ENCODE results near the gene CTSW.
A peak's percentile ranks its signal among the peaks of the same experiment; 100 is the strongest.

Gene CTSW

DNA sequence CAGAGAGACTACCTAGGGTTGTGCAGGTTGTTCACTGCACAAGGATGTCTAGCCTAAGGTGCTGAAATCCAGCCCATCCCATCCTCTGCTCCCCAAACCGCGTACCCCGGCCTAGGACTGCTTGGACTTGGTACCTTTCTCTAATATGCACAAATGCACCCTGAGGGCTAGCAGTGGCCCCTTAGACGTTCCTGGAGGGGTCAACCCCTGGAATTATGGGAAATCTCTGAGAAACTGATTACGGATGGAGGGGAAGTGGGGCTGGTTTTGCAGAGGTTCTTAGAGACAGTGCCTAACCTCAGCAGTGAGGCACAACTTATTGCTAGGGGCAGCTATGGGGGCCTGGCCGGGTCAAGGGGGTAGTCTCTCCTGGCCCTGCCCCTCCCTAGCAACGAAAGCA is 36.8 kb downstream of the CTSW start:
- DNase-seq (ENCODE audit: low spot score) (no peak), ATAC-seq (ENCODE audit: low read depth) (no peak)
- H3K27me3 ChIP-seq (ENCODE audit: insufficient read depth, poor library complexity, severe bottlenecking): no peaks in the 10 kb centered on the region
- H3K36me3 ChIP-seq (ENCODE audit: low read depth): peaks cover 29% of the 10 kb centered on the region; the same call in 1 of the 2 replicates
- peak overlapping the region; percentile 98 for H3K27ac ChIP-seq (ENCODE audit: poor library complexity, severe bottlenecking)
- H3K4me1 ChIP-seq (ENCODE audit: insufficient read depth, poor library complexity, severe bottlenecking): peaks cover 72% of the 10 kb centered on the region
- H3K9me3 ChIP-seq (ENCODE audit: severe bottlenecking): no peaks in the 10 kb centered on the region
- TF ChIP-seq CTCF (IDR thresholded peaks at IDR 0.05; ENCODE audit: poor library complexity, severe bottlenecking): no peak
- peak overlapping the region; percentile 18 for H3K4me3 ChIP-seq (ENCODE audit: severe bottlenecking)

DNA sequence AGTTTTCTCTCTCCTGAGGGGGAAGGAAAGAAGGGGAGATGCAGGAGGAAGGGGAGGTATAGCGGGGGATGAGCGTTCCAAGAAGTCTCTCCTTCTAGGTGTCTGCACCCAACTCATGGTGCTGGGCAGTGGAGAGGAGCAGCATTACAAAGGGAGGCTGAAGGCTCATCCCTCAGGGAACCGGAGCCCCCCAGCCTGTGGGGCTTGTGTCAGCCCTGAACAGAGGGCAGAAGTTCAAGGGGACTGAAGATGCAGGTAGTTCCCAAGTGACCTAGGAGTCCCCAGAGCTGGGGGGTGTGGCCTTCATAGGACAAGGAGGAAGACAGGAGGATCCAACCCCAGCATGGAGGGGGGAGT is 37.4 kb downstream of the CTSW start:
- ATAC-seq (ENCODE audit: low read depth): no peak
- peaks cover 35% of the 10 kb centered on the region for H3K36me3 ChIP-seq (ENCODE audit: low read depth)
- no peak for DNase-seq (ENCODE audit: low spot score)
- no peak for TF ChIP-seq CTCF (IDR thresholded peaks at IDR 0.05; ENCODE audit: poor library complexity, severe bottlenecking)
- no peaks in the 10 kb centered on the region for H3K27me3 ChIP-seq (ENCODE audit: insufficient read depth, poor library complexity, severe bottlenecking)
- peaks cover 65% of the 10 kb centered on the region for H3K4me1 ChIP-seq (ENCODE audit: insufficient read depth, poor library complexity, severe bottlenecking)
- no peak overlapping the region for H3K4me3 ChIP-seq (ENCODE audit: severe bottlenecking)
- peak overlapping the region; percentile 98 for H3K27ac ChIP-seq (ENCODE audit: poor library complexity, severe bottlenecking)
- no peaks in the 10 kb centered on the region for H3K9me3 ChIP-seq (ENCODE audit: severe bottlenecking)

- peak overlapping the region; percentile 98 for H3K27ac ChIP-seq (ENCODE audit: poor library complexity, severe bottlenecking)
- TF ChIP-seq CTCF (IDR thresholded peaks at IDR 0.05; ENCODE audit: poor library complexity, severe bottlenecking): no peak
- H3K27me3 ChIP-seq (ENCODE audit: insufficient read depth, poor library complexity, severe bottlenecking): no peaks in the 10 kb centered on the region
- peaks cover 59% of the 10 kb centered on the region for H3K4me1 ChIP-seq (ENCODE audit: insufficient read depth, poor library complexity, severe bottlenecking)
- DNase-seq (ENCODE audit: low spot score): no peak
- H3K36me3 ChIP-seq (ENCODE audit: low read depth): peaks cover 41% of the 10 kb centered on the region
- no peaks in the 10 kb centered on the region for H3K9me3 ChIP-seq (ENCODE audit: severe bottlenecking)
- peak overlapping the region; percentile 74 for H3K4me3 ChIP-seq (ENCODE audit: severe bottlenecking)
- ATAC-seq (ENCODE audit: low read depth): no peak
Observed at GRCh38 chr11:65917434-65918210, 38.0 kb downstream of the CTSW start.

DNA sequence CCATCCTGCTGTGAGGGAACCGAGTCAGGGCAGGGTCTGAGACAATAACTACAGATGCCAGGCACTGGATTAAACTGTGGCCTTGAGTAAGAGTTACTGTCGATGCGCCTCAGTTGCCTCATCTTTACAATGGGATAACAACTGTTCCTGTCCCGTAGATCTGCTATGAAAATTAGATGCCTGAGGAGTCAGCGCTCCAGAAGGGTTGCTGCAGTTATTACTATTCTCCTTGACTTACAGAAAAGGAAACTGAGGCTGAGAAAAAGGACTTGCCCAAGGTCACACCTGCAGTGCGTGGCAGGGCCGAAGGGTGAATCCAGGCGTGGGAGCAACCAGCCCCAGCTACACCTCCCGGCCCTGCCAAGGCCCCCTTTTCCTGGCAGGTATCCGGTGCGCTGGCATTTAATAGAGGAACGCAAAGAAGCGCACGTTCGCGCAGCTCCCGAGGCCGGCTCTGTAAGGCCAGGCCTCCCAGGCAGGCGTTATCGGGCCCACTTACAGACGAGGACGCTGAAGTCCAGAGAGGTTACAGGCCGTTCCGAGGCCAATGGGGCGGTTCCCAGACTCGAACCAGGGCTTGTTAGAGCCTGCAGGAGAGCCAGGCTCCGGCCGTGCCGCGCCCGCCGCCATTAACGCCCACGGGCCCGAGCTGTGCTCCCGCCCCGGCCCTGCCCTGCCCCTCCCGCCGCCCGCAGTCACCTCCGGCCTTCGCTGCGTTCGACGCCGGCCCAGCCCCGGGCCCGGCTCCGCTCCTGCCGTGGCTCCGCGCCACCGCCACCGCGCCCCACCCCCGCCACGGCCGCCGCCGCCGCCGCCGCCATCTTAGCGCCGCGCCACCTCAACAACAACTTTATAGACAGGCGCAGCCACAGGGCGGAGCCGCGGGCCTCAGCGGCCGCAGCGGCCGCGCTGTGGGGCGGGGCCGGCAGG is 38.8 kb downstream of the CTSW start, which contains the start of gene C11orf68:
C11orf68 (minus strand) TSS at position 852 of the 930 bp plus-strand sequence; CDS start at position 821, 31 bp downstream.
- no peak for DNase-seq (ENCODE audit: low spot score)
- no peaks in the 10 kb centered on the region for H3K9me3 ChIP-seq (ENCODE audit: severe bottlenecking)
- H3K27ac ChIP-seq (ENCODE audit: poor library complexity, severe bottlenecking): peak within 1 kb of the TSS; percentile 98
- H3K4me1 ChIP-seq (ENCODE audit: insufficient read depth, poor library complexity, severe bottlenecking): peaks cover 51% of the 10 kb centered on the region
- H3K27me3 ChIP-seq (ENCODE audit: insufficient read depth, poor library complexity, severe bottlenecking): no peaks in the 10 kb centered on the region
- ATAC-seq (ENCODE audit: low read depth): peak; percentile 1; the same call in 2 of the 3 replicates
- peaks cover 50% of the 10 kb centered on the region for H3K36me3 ChIP-seq (ENCODE audit: low read depth)
- peak; percentile 7 for TF ChIP-seq CTCF (IDR thresholded peaks at IDR 0.05; ENCODE audit: poor library complexity, severe bottlenecking)
- peak within 1 kb of the TSS; percentile 80 for H3K4me3 ChIP-seq (ENCODE audit: severe bottlenecking)
